ENCODE data around the gene DIS3L2.

DIS3L2 gene

GRCh38 chr2:232288489-232289030 lies 327.0 kb downstream of the DIS3L2 start:
- TF ChIP-seq CTCF (IDR thresholded peaks at IDR 0.05; ENCODE audit: insufficient read depth, low read length, poor library complexity, severe bottlenecking) = no peak
- DNase-seq (ENCODE audit: extremely low read depth, insufficient read length) = no peak
- H3K36me3 ChIP-seq (ENCODE audit: control insufficient read depth, insufficient read depth, low read length) = no peaks in the 10 kb centered on the region
- H3K27me3 ChIP-seq (replicated peaks; ENCODE audit: control insufficient read depth, insufficient read depth, low read length) = no peaks in the 10 kb centered on the region
- no peak overlapping the region for H3K4me3 ChIP-seq (replicated peaks; ENCODE audit: low read depth, low read length)

- H3K4me3 ChIP-seq (replicated peaks; ENCODE audit: low read depth, low read length) = no peak overlapping the region
- no peak for DNase-seq (ENCODE audit: extremely low read depth, insufficient read length)
- H3K27me3 ChIP-seq (replicated peaks; ENCODE audit: control insufficient read depth, insufficient read depth, low read length) = no peaks in the 10 kb centered on the region
- no peaks in the 10 kb centered on the region for H3K36me3 ChIP-seq (ENCODE audit: control insufficient read depth, insufficient read depth, low read length)
- TF ChIP-seq CTCF (IDR thresholded peaks at IDR 0.05; ENCODE audit: insufficient read depth, low read length, poor library complexity, severe bottlenecking) = no peak
Observed at GRCh38 chr2:232290668-232291067, 329.2 kb downstream of the DIS3L2 start.

- DNase-seq (ENCODE audit: extremely low read depth, insufficient read length) = no peak
- H3K27me3 ChIP-seq (replicated peaks; ENCODE audit: control insufficient read depth, insufficient read depth, low read length) = no peaks in the 10 kb centered on the region
- H3K4me3 ChIP-seq (replicated peaks; ENCODE audit: low read depth, low read length) = no peak overlapping the region
- no peak for TF ChIP-seq CTCF (IDR thresholded peaks at IDR 0.05; ENCODE audit: insufficient read depth, low read length, poor library complexity, severe bottlenecking)
- H3K36me3 ChIP-seq (ENCODE audit: control insufficient read depth, insufficient read depth, low read length) = no peaks in the 10 kb centered on the region
Observed at GRCh38 chr2:232291343-232291742, 329.8 kb downstream of the DIS3L2 start.

GRCh38 chr2:232292395-232293154 lies 331.1 kb downstream of the DIS3L2 start:
- peak; percentile 36 for DNase-seq (ENCODE audit: extremely low read depth, insufficient read length)
- no peaks in the 10 kb centered on the region for H3K36me3 ChIP-seq (ENCODE audit: control insufficient read depth, insufficient read depth, low read length)
- no peak overlapping the region for H3K4me3 ChIP-seq (replicated peaks; ENCODE audit: low read depth, low read length)
- peak; percentile 84 for TF ChIP-seq CTCF (IDR thresholded peaks at IDR 0.05; ENCODE audit: insufficient read depth, low read length, poor library complexity, severe bottlenecking)
- no peaks in the 10 kb centered on the region for H3K27me3 ChIP-seq (replicated peaks; ENCODE audit: control insufficient read depth, insufficient read depth, low read length)

GRCh38 chr2:232293191-232293590 lies 331.7 kb downstream of the DIS3L2 start:
- Histone ChIP-seq H3K27me3 (replicated peaks; ENCODE audit: control insufficient read depth, insufficient read depth, low read length) (no peaks in the 10 kb centered on the region), H3K4me3 (replicated peaks; ENCODE audit: low read depth, low read length) (no peak overlapping the region), H3K36me3 (ENCODE audit: control insufficient read depth, insufficient read depth, low read length) (no peaks in the 10 kb centered on the region)
- TF ChIP-seq CTCF (IDR thresholded peaks at IDR 0.05; ENCODE audit: insufficient read depth, low read length, poor library complexity, severe bottlenecking) = no peak
- DNase-seq (ENCODE audit: extremely low read depth, insufficient read length) = no peak

All from GM06990 (cell line).